Activated naive CD4-positive, alpha-beta T cell treated with anti-CD3 and anti-CD28 coated beads, Interleukin-2, amount 10 ng/mL, durations not matched to agents 7 days and 5 days (primary cell): ENCODE results near the gene C20orf173.
A peak's percentile ranks its signal among the peaks of the same experiment; 100 is the strongest.

Source experiments
- CTCF ChIA-PET: fragments of 350-600 bp; sonication (Branson Sonifier 250); formaldehyde crosslinking; loops from one replicate; lab custom pipeline; 2021; ENCODE audit warnings: antibody characterized with exemption; lab: Charles Lee
- DNase-seq: peaks from one replicate; pipeline ENCODE4 v3.0.0-alpha.2; 2020
- H3K27ac Mint-ChIP-seq: one replicate; pipeline ENCODE4 v1.8.0; 2021; ENCODE audit warnings: mild to moderate bottlenecking, moderate library complexity, mixed read lengths
- H3K27me3 Mint-ChIP-seq: one replicate; pipeline ENCODE4 v1.8.0; 2021; ENCODE audit warnings: mild to moderate bottlenecking, mixed read lengths
- H3K36me3 Mint-ChIP-seq: one replicate; pipeline ENCODE4 v1.8.0; 2021; ENCODE audit warnings: mixed read lengths
- H3K4me1 Mint-ChIP-seq: one replicate; pipeline ENCODE4 v1.8.0; 2021; ENCODE audit warnings: mixed read lengths
- H3K4me3 Mint-ChIP-seq: one replicate; pipeline ENCODE4 v1.8.0; 2021; ENCODE audit warnings: mild to moderate bottlenecking, moderate library complexity, mixed read lengths
- H3K9me3 Mint-ChIP-seq: one replicate; pipeline ENCODE4 v1.8.0; 2021; ENCODE audit warnings: mixed read lengths

C20orf173 gene

DNA sequence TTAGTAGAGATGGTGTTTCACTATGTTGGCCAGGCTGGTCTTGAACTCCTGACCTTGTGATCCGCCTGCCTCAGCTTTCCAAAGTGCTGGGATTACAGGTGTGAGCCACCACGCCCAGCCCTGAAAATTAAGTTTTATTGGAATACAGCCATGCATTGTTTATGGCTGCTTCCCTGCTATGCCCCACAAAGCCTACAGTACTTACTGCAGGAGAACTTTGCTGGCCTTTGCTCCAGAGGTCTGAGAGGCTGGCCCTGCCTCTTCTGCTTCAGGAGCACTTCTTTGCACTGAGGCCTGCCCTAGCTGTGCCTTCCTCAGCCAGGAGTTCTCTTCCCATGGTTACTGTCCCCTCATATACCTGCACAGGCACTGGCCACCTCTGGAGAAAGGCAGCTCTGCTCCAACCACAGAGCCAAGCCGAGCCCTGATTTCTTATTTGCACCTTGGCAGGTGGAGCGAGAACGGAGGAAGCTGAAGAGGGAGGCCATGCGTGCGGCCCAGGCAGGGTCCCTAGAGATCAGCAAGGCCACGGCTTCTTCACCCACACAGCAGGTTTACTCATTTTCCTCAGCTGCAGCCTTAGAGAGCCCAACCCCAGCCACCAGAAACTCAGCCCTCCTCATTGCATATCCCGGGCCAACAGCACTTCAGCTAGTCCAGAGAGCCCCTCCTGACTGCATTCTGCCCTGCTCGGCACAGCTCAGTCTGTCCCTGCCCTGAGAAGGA lies 20.8 kb downstream of the C20orf173 start:
- CTCF ChIA-PET, result no interaction called here
- Mint-ChIP-seq H3K9me3 (no peaks in the 10 kb centered on the region), H3K4me1 (peaks cover 23% of the 10 kb centered on the region), H3K36me3 (peaks cover 57% of the 10 kb centered on the region), H3K27me3 (no peaks in the 10 kb centered on the region), H3K4me3 (no peak overlapping the region), H3K27ac (no peak overlapping the region)
- no peak for DNase-seq

DNA sequence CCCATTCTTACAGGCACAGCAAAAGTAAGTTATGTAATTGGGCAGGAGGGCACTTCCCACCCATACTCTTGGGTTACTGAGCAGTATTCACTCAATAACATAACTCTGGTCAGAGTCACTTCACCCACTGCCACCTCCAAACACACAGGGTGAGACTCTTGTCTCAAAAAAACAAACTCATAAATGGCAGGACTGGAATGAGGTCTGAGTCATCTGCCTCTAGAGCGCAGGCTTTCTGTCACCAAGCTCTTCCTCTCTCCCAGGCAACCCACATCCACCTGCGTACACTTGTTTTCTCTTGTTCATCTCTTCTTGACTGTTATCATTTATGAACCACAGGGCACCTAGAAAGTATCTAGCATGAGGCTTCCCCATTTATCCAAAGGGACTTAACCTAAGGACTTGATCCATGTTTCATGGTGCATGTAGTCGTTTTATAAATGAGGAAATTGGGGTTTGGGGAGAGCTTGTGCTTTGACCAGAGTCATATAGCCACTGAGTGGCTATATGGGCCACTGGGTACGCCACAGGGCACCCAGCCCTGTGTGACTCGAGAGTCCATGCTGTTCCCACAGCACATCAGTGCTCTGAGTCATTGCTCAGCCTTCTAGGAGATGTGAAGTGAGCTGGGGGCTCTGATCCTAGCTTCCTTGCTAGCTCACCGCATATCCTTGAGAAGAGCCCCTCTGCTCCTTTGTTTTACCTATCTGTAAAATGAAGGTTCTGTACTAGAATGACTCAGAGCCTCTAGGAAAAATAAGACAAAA lies 22.4 kb downstream of the C20orf173 start:
- DNase-seq, result no peak
- Mint-ChIP-seq H3K27ac (no peak overlapping the region), H3K27me3 (no peaks in the 10 kb centered on the region), H3K9me3 (no peaks in the 10 kb centered on the region), H3K4me3 (no peak overlapping the region), H3K4me1 (peaks cover 23% of the 10 kb centered on the region), H3K36me3 (peaks cover 67% of the 10 kb centered on the region)
- CTCF ChIA-PET, result no interaction called here

GRCh38 chr20:35506179-35506578 lies 23.3 kb downstream of the C20orf173 start:
- no peaks in the 10 kb centered on the region for H3K27me3 Mint-ChIP-seq
- H3K36me3 Mint-ChIP-seq, result peaks cover 64% of the 10 kb centered on the region
- CTCF ChIA-PET, result no interaction called here
- peaks cover 23% of the 10 kb centered on the region for H3K4me1 Mint-ChIP-seq
- no peak overlapping the region for H3K27ac Mint-ChIP-seq
- H3K4me3 Mint-ChIP-seq, result no peak overlapping the region
- no peak for DNase-seq
- H3K9me3 Mint-ChIP-seq, result no peaks in the 10 kb centered on the region

DNA sequence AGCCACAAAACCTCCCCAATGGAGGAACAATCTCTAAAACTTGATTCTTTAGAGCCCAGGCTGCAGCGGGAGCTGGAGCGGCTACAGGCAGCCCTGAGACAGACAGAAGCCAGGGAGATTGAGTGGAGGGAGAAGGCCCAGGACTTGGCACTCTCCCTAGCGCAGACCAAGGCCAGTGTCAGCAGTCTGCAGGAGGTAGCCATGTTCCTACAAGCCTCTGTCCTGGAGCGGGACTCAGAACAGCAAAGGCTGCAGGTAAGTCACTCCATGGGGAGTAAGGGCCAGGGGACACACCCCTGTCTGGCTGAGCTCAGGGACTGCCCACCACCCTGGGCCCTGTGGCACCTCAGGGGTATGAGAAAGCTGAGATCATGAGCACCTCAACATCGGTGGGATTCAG lies 24.7 kb downstream of the C20orf173 start:
- H3K27me3 Mint-ChIP-seq, result no peaks in the 10 kb centered on the region
- DNase-seq, result no peak
- H3K27ac Mint-ChIP-seq, result no peak overlapping the region
- H3K9me3 Mint-ChIP-seq, result no peaks in the 10 kb centered on the region
- peaks cover 68% of the 10 kb centered on the region for H3K36me3 Mint-ChIP-seq
- peaks cover 23% of the 10 kb centered on the region for H3K4me1 Mint-ChIP-seq
- CTCF ChIA-PET, result no interaction called here
- no peak overlapping the region for H3K4me3 Mint-ChIP-seq

GRCh38 chr20:35503841-35504561 lies 25.5 kb downstream of the C20orf173 start:
- DNase-seq, result no peak
- Mint-ChIP-seq H3K9me3 (no peaks in the 10 kb centered on the region), H3K27me3 (no peaks in the 10 kb centered on the region), H3K36me3 (peaks cover 70% of the 10 kb centered on the region), H3K4me1 (peaks cover 23% of the 10 kb centered on the region), H3K27ac (no peak overlapping the region), H3K4me3 (no peak overlapping the region)
- CTCF ChIA-PET, result interaction anchor here (1.0 kb wide), 1 partner anchor 450 kb away, joined by 3 read pairs; the partner anchor contains the start of gene SCAND1

GRCh38 chr20:35503281-35503680 lies 26.2 kb downstream of the C20orf173 start:
- Mint-ChIP-seq H3K4me1 (peaks cover 23% of the 10 kb centered on the region), H3K27me3 (no peaks in the 10 kb centered on the region), H3K36me3 (peaks cover 69% of the 10 kb centered on the region), H3K4me3 (no peak overlapping the region), H3K9me3 (no peaks in the 10 kb centered on the region), H3K27ac (no peak overlapping the region)
- CTCF ChIA-PET, result interaction anchor here (1.0 kb wide), 2 partner anchors 24 to 451 kb away, joined by 3 read pairs; partner anchors contain the start of gene SCAND1
- no peak for DNase-seq

DNA sequence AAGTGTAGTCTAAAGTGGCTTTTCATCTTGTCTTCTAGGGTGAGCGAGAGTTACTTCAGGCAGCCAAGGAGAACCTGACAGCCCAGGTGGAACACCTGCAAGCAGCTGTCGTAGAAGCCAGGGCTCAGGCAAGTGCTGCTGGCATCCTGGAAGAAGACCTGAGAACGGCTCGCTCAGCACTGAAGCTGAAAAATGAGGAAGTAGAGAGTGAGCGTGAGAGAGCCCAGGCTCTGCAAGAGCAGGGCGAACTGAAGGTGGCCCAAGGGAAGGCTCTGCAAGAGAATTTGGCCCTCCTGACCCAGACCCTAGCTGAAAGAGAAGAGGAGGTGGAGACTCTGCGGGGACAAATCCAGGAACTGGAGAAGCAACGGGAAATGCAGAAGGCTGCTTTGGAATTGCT lies 27.1 kb downstream of the C20orf173 start:
- CTCF ChIA-PET, result interaction anchor here (0.6 to 1.3 kb wide), 3 partner anchors 11 to 444 kb away, joined by 3 read pairs; no protein-coding TSS in a partner anchor
- H3K4me1 Mint-ChIP-seq, result peaks cover 23% of the 10 kb centered on the region
- H3K27me3 Mint-ChIP-seq, result no peaks in the 10 kb centered on the region
- no peak overlapping the region for H3K27ac Mint-ChIP-seq
- H3K4me3 Mint-ChIP-seq, result no peak overlapping the region
- H3K9me3 Mint-ChIP-seq, result no peaks in the 10 kb centered on the region
- no peak for DNase-seq
- peaks cover 72% of the 10 kb centered on the region for H3K36me3 Mint-ChIP-seq

DNA sequence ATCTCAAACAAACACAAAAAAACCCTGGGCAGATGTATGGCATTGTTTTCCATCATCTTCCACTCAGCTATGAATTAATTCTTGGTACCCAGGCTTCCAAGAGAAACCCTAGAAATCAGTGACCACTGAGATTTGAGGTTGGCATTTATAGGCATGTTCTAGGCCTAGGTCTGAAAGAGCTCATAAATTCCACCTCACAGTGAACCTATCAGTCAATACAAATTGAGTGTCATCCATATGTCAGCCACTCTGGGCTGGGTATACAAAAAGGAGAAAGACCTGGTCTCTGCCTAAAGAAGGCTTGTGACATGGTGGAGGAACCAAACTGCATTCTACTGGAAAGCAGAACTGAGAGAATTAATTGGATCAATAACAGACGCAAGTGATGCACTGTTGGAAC lies 30.2 kb downstream of the C20orf173 start:
- Mint-ChIP-seq H3K9me3 (no peaks in the 10 kb centered on the region), H3K4me3 (no peak overlapping the region), H3K4me1 (peaks cover 14% of the 10 kb centered on the region), H3K36me3 (peaks cover 72% of the 10 kb centered on the region), H3K27me3 (no peaks in the 10 kb centered on the region), H3K27ac (peak overlapping the region; percentile 19)
- CTCF ChIA-PET, result no interaction called here
- no peak for DNase-seq

GRCh38 chr20:35497780-35498189 lies 31.7 kb downstream of the C20orf173 start:
- CTCF ChIA-PET, result no interaction called here
- no peak for DNase-seq
- no peak overlapping the region for H3K4me3 Mint-ChIP-seq
- H3K9me3 Mint-ChIP-seq, result no peaks in the 10 kb centered on the region
- H3K27ac Mint-ChIP-seq, result no peak overlapping the region
- peaks cover 17% of the 10 kb centered on the region for H3K4me1 Mint-ChIP-seq
- H3K27me3 Mint-ChIP-seq, result no peaks in the 10 kb centered on the region
- peaks cover 70% of the 10 kb centered on the region for H3K36me3 Mint-ChIP-seq

DNA sequence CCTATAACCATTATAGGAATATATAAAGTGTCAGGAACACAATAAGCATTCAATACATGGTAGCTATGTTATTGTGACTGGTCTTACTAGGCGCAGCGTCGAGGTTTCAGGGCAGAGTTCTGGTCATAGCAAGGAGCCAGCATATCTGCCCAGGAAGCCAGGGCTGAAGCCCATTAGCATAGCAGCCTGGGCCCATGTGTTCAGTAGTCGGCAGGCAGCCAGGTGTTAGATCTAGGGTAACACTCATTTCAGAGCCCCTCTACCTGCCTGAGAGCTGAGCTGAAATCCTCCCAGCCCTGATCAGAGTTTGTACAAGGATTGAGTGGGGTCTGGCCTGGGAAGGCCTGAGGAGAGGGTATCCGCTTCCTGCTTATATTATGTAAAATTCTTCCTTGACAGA lies 32.1 kb downstream of the C20orf173 start:
- H3K4me3 Mint-ChIP-seq, result no peak overlapping the region
- H3K27me3 Mint-ChIP-seq, result no peaks in the 10 kb centered on the region
- H3K9me3 Mint-ChIP-seq, result no peaks in the 10 kb centered on the region
- CTCF ChIA-PET, result no interaction called here
- peaks cover 21% of the 10 kb centered on the region for H3K4me1 Mint-ChIP-seq
- no peak overlapping the region for H3K27ac Mint-ChIP-seq
- H3K36me3 Mint-ChIP-seq, result peaks cover 70% of the 10 kb centered on the region
- no peak for DNase-seq

- Mint-ChIP-seq H3K36me3 (peaks cover 68% of the 10 kb centered on the region), H3K4me3 (no peak overlapping the region), H3K9me3 (no peaks in the 10 kb centered on the region), H3K27me3 (no peaks in the 10 kb centered on the region), H3K27ac (no peak overlapping the region), H3K4me1 (peaks cover 28% of the 10 kb centered on the region)
- no peak for DNase-seq
- CTCF ChIA-PET, result no interaction called here
These were observed 33.0 kb downstream of the C20orf173 start for GRCh38 chr20:35496481-35496880.

DNA sequence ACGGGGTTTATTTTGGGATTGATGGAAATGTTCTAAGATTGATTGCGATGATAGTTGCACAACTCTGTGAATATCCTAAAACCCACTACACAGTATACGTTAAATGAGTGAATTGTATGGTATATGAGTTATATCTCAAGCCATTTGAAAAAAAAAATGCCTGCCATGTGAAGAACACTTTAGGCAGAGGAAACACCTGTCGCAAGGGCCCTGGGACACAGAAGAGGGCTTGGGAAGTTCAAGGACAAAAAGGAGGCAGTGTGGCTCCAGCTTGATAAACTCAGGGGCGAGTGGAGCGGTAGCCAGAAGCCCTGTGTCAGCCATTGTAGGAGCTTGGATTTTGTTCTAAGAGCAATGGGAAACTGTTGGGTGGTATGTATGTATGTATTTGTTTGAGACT lies 37.1 kb downstream of the C20orf173 start:
- Mint-ChIP-seq H3K9me3 (no peaks in the 10 kb centered on the region), H3K4me3 (peak overlapping the region; percentile 98), H3K27ac (peak overlapping the region; percentile 98), H3K27me3 (no peaks in the 10 kb centered on the region), H3K36me3 (peaks cover 67% of the 10 kb centered on the region), H3K4me1 (peaks cover 56% of the 10 kb centered on the region)
- no peak for DNase-seq
- CTCF ChIA-PET, result interaction anchor here (1.0 kb wide), 1 partner anchor 462 kb away, joined by 3 read pairs; the partner anchor contains the start of gene SCAND1

DNA sequence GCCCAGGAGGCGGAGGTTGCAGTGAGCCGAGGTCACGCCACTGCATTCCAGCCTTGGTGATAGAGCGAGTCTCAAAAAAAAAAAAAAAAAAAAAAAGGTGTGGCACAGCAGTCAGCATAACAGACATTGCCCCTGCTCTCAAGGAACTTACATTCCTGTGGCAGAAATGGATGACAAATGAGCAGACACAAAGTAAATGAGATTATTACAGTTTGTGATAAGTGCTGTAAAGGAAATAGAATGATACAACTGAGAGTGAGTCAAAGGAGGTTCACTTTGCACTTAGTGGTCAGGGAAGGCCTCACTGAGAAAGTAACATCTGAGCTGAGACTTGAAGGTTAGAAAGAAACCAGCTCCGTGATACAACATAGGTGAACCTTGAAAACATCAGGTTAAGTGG lies 37.6 kb downstream of the C20orf173 start:
- peak overlapping the region; percentile 98 for H3K4me3 Mint-ChIP-seq
- no peaks in the 10 kb centered on the region for H3K27me3 Mint-ChIP-seq
- H3K9me3 Mint-ChIP-seq, result no peaks in the 10 kb centered on the region
- H3K4me1 Mint-ChIP-seq, result peaks cover 56% of the 10 kb centered on the region
- peak overlapping the region; percentile 98 for H3K27ac Mint-ChIP-seq
- H3K36me3 Mint-ChIP-seq, result peaks cover 67% of the 10 kb centered on the region
- CTCF ChIA-PET, result interaction anchor here (1.0 kb wide), 1 partner anchor 463 kb away, joined by 3 read pairs; the partner anchor contains the start of gene SCAND1
- DNase-seq, result no peak

GRCh38 chr20:35490736-35491181 lies 38.7 kb downstream of the C20orf173 start:
- Mint-ChIP-seq H3K27me3 (no peaks in the 10 kb centered on the region), H3K27ac (peak overlapping the region; percentile 98), H3K4me1 (peaks cover 55% of the 10 kb centered on the region), H3K9me3 (no peaks in the 10 kb centered on the region), H3K4me3 (peak overlapping the region; percentile 98), H3K36me3 (peaks cover 63% of the 10 kb centered on the region)
- peak; percentile 80 for DNase-seq
- CTCF ChIA-PET, result interaction anchor here (0.6 to 1.6 kb wide), 7 partner anchors 11 to 390 kb away, joined by 3 to 6 read pairs (median 3); partner anchors contain the start of gene CEP250
